HCT116 (cell line): Measurements from ENCODE around the gene ATP6V0C.

Experiments
- CTCF ChIP-seq, 3 experiments: fragments of 200-600 bp in 1 of 3; sonication (generic) in 1 of 3; IDR thresholded peaks in 2 of 3; conservative IDR thresholded peaks in 1 of 3; 2 replicates each; pipeline ENCODE4 v1.5.1; 2012 to 2017; ENCODE audit warnings: low read depth in 2 of 3, low read length in 2 of 3, antibody characterized with exemption in 1 of 3, borderline replicate concordance in 1 of 3, control low read depth in 1 of 3, mild to moderate bottlenecking in 1 of 3, mixed read lengths in 1 of 3, mixed run types in 1 of 3, moderate library complexity in 1 of 3; ENCODE audit not compliant: insufficient read depth in 1 of 3
- POLR2A ChIP-seq: IDR thresholded peaks from 2 replicates; pipeline ENCODE4 v1.7.0; 2011; ENCODE audit warnings: borderline replicate concordance; ENCODE audit not compliant: insufficient read depth, insufficient read length; ENCODE audit errors: extremely low read depth
- POLR2AphosphoS5 ChIP-seq: IDR thresholded peaks from 2 replicates; pipeline ENCODE4 v1.6.1; 2011; ENCODE audit warnings: mild to moderate bottlenecking, low read depth, low read length, moderate library complexity
- SRF ChIP-seq: IDR thresholded peaks from 2 replicates; pipeline ENCODE4 v1.6.1; 2012; ENCODE audit warnings: low read depth

GRCh38 chr16:2501946-2502895 lies 11.5 kb upstream of the ATP6V0C start:
- TF ChIP-seq POLR2A = no peak
- TF ChIP-seq POLR2AphosphoS5 = no peak
- no peak for TF ChIP-seq SRF
- TF ChIP-seq CTCF (IDR thresholded peaks at IDR 0.05 in 2 of 3, conservative IDR thresholded peaks at IDR 0.05 in 1 of 3; ENCODE audit: borderline replicate concordance in 1 of 3, insufficient read depth in 1 of 3, low read depth in 2 of 3, low read length in 2 of 3) = no peak
